Measurements from ENCODE around the gene GALNT2.

GRCh38 chr1:230300322-230301301, 233.6 kb downstream of the GALNT2 start:
- TF ChIP-seq CTCF (IDR thresholded peaks at IDR 0.05; ENCODE audit: borderline replicate concordance, extremely low read depth, low read length, poor library complexity, severe bottlenecking) (no peak), EZH2 (IDR thresholded peaks at IDR 0.05; ENCODE audit: borderline replicate concordance, low read depth, low read length, severe bottlenecking) (no peak)

Data from DND-41 (cell line).